H1 (cell line): ENCODE data around the gene CHRM1. TPM values are rescaled to one million over a fixed set of nuclear protein-coding genes. Genes with fewer than 3 reads are reported as not detected.

Experiments used
- CTCF ChIA-PET: fragments of 300-600 bp; sonication (Branson Sonifier 250); formaldehyde crosslinking; loops from one replicate; lab custom pipeline; 2021; ENCODE audit not compliant: partially characterized antibody; lab: Charles Lee
- POLR2A ChIA-PET: fragments of 300-600 bp; sonication (Branson Sonifier 250); formaldehyde crosslinking; loops from one replicate; lab custom pipeline; 2021; ENCODE audit warnings: inconsistent platforms; ENCODE audit not compliant: partially characterized antibody; lab: Charles Lee
- DNase-seq, 2 experiments: peaks; one replicate each; pipeline versions ENCODE4 v3.0.0 to v3.0.0-alpha.2; 2010 to 2022; ENCODE audit warnings: low spot score in 2 of 2, low read depth in 1 of 2, mixed read lengths in 1 of 2
- FAIRE-seq: peaks from 2 replicates; lab custom pipeline; 2011; peaks lifted over from hg19 to GRCh38; lab: Jason Lieb, UNC
- H2AFZ ChIP-seq: 2 replicates; pipeline ENCODE4 v1.8.1; 2012; ENCODE audit warnings: low read length, inconsistent platforms
- H2AK5ac ChIP-seq: 2 replicates; pipeline ENCODE4 v1.6.1; 2013; ENCODE audit warnings: low read depth, low read length
- H2BK120ac ChIP-seq: replicated peaks from 2 replicates; pipeline ENCODE3; 2013; ENCODE audit warnings: low read depth, low read length, inconsistent platforms
- H2BK12ac ChIP-seq: 2 replicates; pipeline ENCODE4 v1.6.1; 2013; ENCODE audit warnings: low read depth, low read length
- H2BK15ac ChIP-seq: 2 replicates; pipeline ENCODE4 v1.6.1; 2013; ENCODE audit warnings: low read length
- H2BK20ac ChIP-seq: 2 replicates; pipeline ENCODE4 v1.6.1; 2013; ENCODE audit warnings: low read length
- H2BK5ac ChIP-seq: 2 replicates; pipeline ENCODE4 v1.6.1; 2013; ENCODE audit warnings: low read depth, low read length
- H3K14ac ChIP-seq: 2 replicates; pipeline ENCODE4 v1.6.1; 2013; ENCODE audit warnings: inconsistent platforms; ENCODE audit not compliant: insufficient read length
- H3K18ac ChIP-seq: 2 replicates; pipeline ENCODE4 v1.6.1; 2013; ENCODE audit warnings: low read length; ENCODE audit errors: extremely low read depth
- H3K23ac ChIP-seq: 2 replicates; pipeline ENCODE4 v1.6.1; 2013; ENCODE audit warnings: inconsistent platforms; ENCODE audit not compliant: insufficient read length
- H3K23me2 ChIP-seq: 2 replicates; pipeline ENCODE4 v1.6.1; 2013; ENCODE audit warnings: low read depth, low read length
- H3K27ac ChIP-seq: 2 replicates; pipeline ENCODE4 v1.6.1; 2011; ENCODE audit warnings: low read depth, low read length, inconsistent platforms
- H3K27me3 ChIP-seq, 4 experiments: replicated peaks in 1 of 4; 1 replicate in 1 of 4; 2 replicates in 3 of 4; pipeline versions ENCODE4 v1.6.1 to v1.8.1; 2011 to 2013; ENCODE audit warnings: low read length in 3 of 4, mild to moderate bottlenecking in 3 of 4, inconsistent platforms in 2 of 4, mixed read lengths in 2 of 4, moderate library complexity in 1 of 4; ENCODE audit not compliant: control insufficient read depth in 3 of 4, insufficient read depth in 3 of 4; ENCODE audit errors: extremely low read depth in 1 of 4
- H3K36me3 ChIP-seq, 4 experiments: 2 replicates each; pipeline versions ENCODE4 v1.6.1 to v1.8.1; 2011 to 2013; ENCODE audit warnings: mild to moderate bottlenecking in 4 of 4, low read length in 3 of 4, moderate library complexity in 2 of 4, control low read depth in 1 of 4, inconsistent platforms in 1 of 4; ENCODE audit not compliant: insufficient read depth in 4 of 4, control insufficient read depth in 2 of 4
- H3K4ac ChIP-seq: replicated peaks from 2 replicates; pipeline ENCODE3; 2013; ENCODE audit warnings: low read length, low read depth, mixed read lengths, inconsistent platforms; ENCODE audit not compliant: insufficient read length
- H3K4me1 ChIP-seq, 4 experiments: replicated peaks in 1 of 4; 1 replicate in 1 of 4; 2 replicates in 3 of 4; pipeline versions ENCODE4 v1.6.1 to v1.8.1; 2011 to 2013; ENCODE audit warnings: low read length in 3 of 4, inconsistent platforms in 2 of 4, mixed read lengths in 1 of 4; ENCODE audit not compliant: insufficient read depth in 4 of 4, control insufficient read depth in 3 of 4
- H3K4me2 ChIP-seq, 2 experiments: 2 replicates each; pipeline versions ENCODE4 v1.6.1 to v1.8.1; 2011 to 2013; ENCODE audit warnings: low read depth in 2 of 2, low read length in 2 of 2, control low read depth in 1 of 2, inconsistent platforms in 1 of 2, mild to moderate bottlenecking in 1 of 2; ENCODE audit not compliant: insufficient read depth in 1 of 2
- H3K4me3 ChIP-seq, 4 experiments: fragments of 200-600, 300-600 bp in 1 of 4; sonication (generic), shearing (Covaris generic), sonication (Bioruptor Twin) in 1 of 4; 2 replicates each; pipeline versions ENCODE4 v1.5.1 to v1.8.1; 2011 to 2016; ENCODE audit warnings: low read length in 4 of 4, low read depth in 3 of 4, control low read depth in 2 of 4, inconsistent platforms in 2 of 4, mild to moderate bottlenecking in 2 of 4, mixed read lengths in 1 of 4, moderate library complexity in 1 of 4; ENCODE audit not compliant: insufficient read depth in 2 of 4; ENCODE audit errors: extremely low read depth in 1 of 4
- H3K56ac ChIP-seq: replicated peaks from 2 replicates; pipeline ENCODE3; 2013; ENCODE audit warnings: low read depth, mild to moderate bottlenecking, mixed read lengths, low read length, inconsistent platforms; ENCODE audit not compliant: insufficient read length
- H3K79me1 ChIP-seq: 2 replicates; pipeline ENCODE4 v1.6.1; 2013; ENCODE audit warnings: low read depth, low read length, control low read depth
- H3K79me2 ChIP-seq, 2 experiments: 2 replicates each; pipeline versions ENCODE4 v1.6.1 to v1.8.1; 2012 to 2013; ENCODE audit warnings: low read length in 2 of 2, mild to moderate bottlenecking in 2 of 2, inconsistent platforms in 1 of 2; ENCODE audit not compliant: insufficient read depth in 2 of 2, control insufficient read depth in 1 of 2
- H3K9ac ChIP-seq, 4 experiments: replicated peaks in 1 of 4; 1 replicate in 1 of 4; 2 replicates in 3 of 4; pipeline versions ENCODE4 v1.6.1 to v1.8.1; 2011 to 2013; ENCODE audit warnings: low read depth in 3 of 4, low read length in 3 of 4, control low read depth in 2 of 4, mild to moderate bottlenecking in 2 of 4, moderate library complexity in 2 of 4, inconsistent platforms in 1 of 4; ENCODE audit errors: extremely low read depth in 1 of 4
- H3K9me3 ChIP-seq, 2 experiments: 2 replicates each; pipeline versions ENCODE4 v1.6.1 to v1.8.1; 2012 to 2013; ENCODE audit warnings: mild to moderate bottlenecking in 2 of 2, moderate library complexity in 2 of 2, control low read depth in 1 of 2, inconsistent platforms in 1 of 2, low read depth in 1 of 2, low read length in 1 of 2, mixed read lengths in 1 of 2; ENCODE audit not compliant: insufficient read depth in 2 of 2
- H4K20me1 ChIP-seq, 2 experiments: replicated peaks in 1 of 2; 2 replicates each; pipeline versions ENCODE3 to v1.8.1; 2011 to 2013; ENCODE audit warnings: inconsistent platforms in 2 of 2, low read length in 2 of 2, mild to moderate bottlenecking in 1 of 2; ENCODE audit not compliant: insufficient read depth in 2 of 2, control insufficient read depth in 1 of 2
- H4K5ac ChIP-seq: 2 replicates; pipeline ENCODE4 v1.6.1; 2013; ENCODE audit warnings: low read length, low read depth, mixed read lengths, inconsistent platforms; ENCODE audit not compliant: insufficient read length
- H4K8ac ChIP-seq: 2 replicates; pipeline ENCODE4 v1.8.0; 2013; ENCODE audit warnings: mild to moderate bottlenecking, moderate library complexity, low read length, inconsistent platforms; ENCODE audit not compliant: insufficient read depth; ENCODE audit errors: extremely low read depth
- H4K91ac ChIP-seq: replicated peaks from 2 replicates; pipeline ENCODE3; 2013; ENCODE audit warnings: low read length, mixed read lengths, inconsistent platforms; ENCODE audit not compliant: insufficient read length
- CBX5 ChIP-seq: fragments of 300-800, 300-1000 bp; sonication (generic); IDR thresholded peaks from 2 replicates; pipeline ENCODE4 v1.7.1; 2016; ENCODE audit warnings: antibody characterized with exemption, low read length, low read depth
- CHD2 ChIP-seq: IDR thresholded peaks from 2 replicates; pipeline ENCODE4 v1.6.1; 2012; ENCODE audit warnings: low read length, improper control_type of control experiment
- CTBP2 ChIP-seq: IDR thresholded peaks from 2 replicates; pipeline ENCODE4 v1.7.0; 2011; ENCODE audit warnings: borderline replicate concordance, mild to moderate bottlenecking, moderate library complexity, mixed read lengths, low read length; ENCODE audit not compliant: insufficient read depth, insufficient read length
- GABPA ChIP-seq: IDR thresholded peaks from 2 replicates; pipeline ENCODE4 v1.6.1; 2011; ENCODE audit warnings: mild to moderate bottlenecking, low read length, moderate library complexity, borderline replicate concordance; ENCODE audit not compliant: insufficient read depth
- JUND ChIP-seq: IDR thresholded peaks from 2 replicates; pipeline ENCODE4 v1.6.1; 2011; ENCODE audit warnings: mild to moderate bottlenecking, improper control_type of control experiment, low read length
- POU5F1 ChIP-seq: IDR thresholded peaks from 2 replicates; pipeline ENCODE4 v1.6.1; 2011; ENCODE audit warnings: low read depth, mild to moderate bottlenecking, low read length, moderate library complexity
- SIN3A ChIP-seq, 2 experiments: IDR thresholded peaks in 1 of 2; conservative IDR thresholded peaks in 1 of 2; 2 replicates each; pipeline ENCODE4 v1.6.1; 2011 to 2012; ENCODE audit warnings: low read length in 2 of 2, improper control_type of control experiment in 1 of 2, low read depth in 1 of 2, mild to moderate bottlenecking in 1 of 2
- SUZ12 ChIP-seq: fragments of 200-600 bp; sonication (generic); IDR thresholded peaks from 2 replicates; pipeline ENCODE4 v1.6.1; 2012; ENCODE audit warnings: mild to moderate bottlenecking, inconsistent platforms, low read length, moderate library complexity, mixed read lengths
- TAF1 ChIP-seq: IDR thresholded peaks from 2 replicates; pipeline ENCODE4 v1.6.1; 2011; ENCODE audit warnings: mild to moderate bottlenecking, low read depth, low read length
- WGBS, 2 experiments: shearing (Covaris generic) in 1 of 2; methylation state at CpG; one replicate each; pipeline versions ENCODE4 v1.1.6 to v1.1.7; 2013 to 2015; ENCODE audit warnings: low lambda C conversion rate in 2 of 2, mixed read lengths in 2 of 2, inconsistent platforms in 1 of 2, low coverage in 1 of 2, missing lambda C conversion rate in 1 of 2; ENCODE audit not compliant: insufficient replicate concordance in 2 of 2, insufficient coverage in 1 of 2, insufficient read length in 1 of 2; ENCODE audit errors: extremely low coverage in 1 of 2, missing lambda C conversion rate in 1 of 2; 5-methylcytosine and 5-hydroxymethylcytosine counted together
- polyA plus RNA-seq, 7 experiments: library from polyadenylated mRNA; depleted of rRNA in 3 of 7; stranded (reverse) in 5 of 7; unstranded in 2 of 7; fragments of >200 nt in 5 of 7; fragments of 200-250 nt in 2 of 7; gene quantifications; 1 replicate in 5 of 7; 2 replicates in 1 of 7; 4 replicates in 1 of 7; pipeline versions ENCODE4 v1.2.1 to v1.2.3, GENCODE V29; 2011 to 2013; ENCODE audit warnings: missing spikeins in 2 of 7, mixed read lengths in 2 of 7
- total RNA-seq: library from RNA; stranded (reverse); fragmentation: NEBNext Ultra II Directional; extraction: Animal tissue kit (Norgen Biotek cat#: 25700); gene quantifications from 2 replicates; pipeline ENCODE4 v1.2.1, GENCODE V29; 2021

CHRM1 gene
- total and polyA plus RNA-seq, 2 of the 8 experiments (the other 6 are each of a cell fraction or from before 2014, with no cell fraction given) = 0.08 TPM; not detected in 1

DNA sequence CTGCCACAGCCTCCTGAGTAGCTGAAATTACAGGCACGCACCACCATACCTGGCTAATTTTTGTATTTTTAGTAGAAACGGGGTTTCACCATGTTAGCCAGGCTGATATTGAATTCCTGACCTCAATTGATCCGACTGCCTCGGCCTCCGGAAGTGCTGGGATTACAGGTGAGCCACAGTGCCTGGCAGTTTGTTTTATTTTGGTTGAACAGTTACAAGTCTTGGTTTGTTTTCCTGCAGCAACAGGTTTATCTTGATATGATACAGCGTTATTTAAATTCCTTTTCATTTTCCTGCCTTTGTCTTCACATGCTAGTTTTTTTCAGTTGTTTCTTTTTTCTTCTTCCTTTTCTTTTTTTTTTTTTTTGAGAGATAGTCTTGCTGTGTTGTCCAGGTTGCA is 44.5 kb downstream of the CHRM1 start:
- Histone ChIP-seq H3K9ac (no peak overlapping the region), H3K23me2 (peaks cover 2% of the 10 kb centered on the region; the same call in 1 of the 2 replicates), H2BK15ac (no peak overlapping the region), H2BK120ac (no peak overlapping the region), H3K4me2 (no peak overlapping the region), H3K79me2 (peaks cover 4 to 78% of the 10 kb centered on the region in 2 experiments), H3K79me1 (no peaks in the 10 kb centered on the region; the same call in 1 of the 2 replicates), H4K20me1 (peaks cover 9 to 18% of the 10 kb centered on the region in 2 experiments), H2BK20ac (no peak overlapping the region), H3K36me3 (peaks cover 15 to 69% (median 35%) of the 10 kb centered on the region in 4 experiments; a peak in 7 of 8 replicates), H4K91ac (no peak overlapping the region), H3K27ac (no peak overlapping the region), H3K18ac (no peak overlapping the region), H3K4me1 (peaks cover 0 to 13% (median 4%) of the 10 kb centered on the region in 4 experiments; a peak in 5 of 7 replicates), H2BK12ac (no peak overlapping the region), H2BK5ac (no peak overlapping the region), H2AFZ (no peak overlapping the region), H3K27me3 (no peaks in the 10 kb centered on the region), H3K56ac (no peak overlapping the region), H3K9me3 (no peaks in the 10 kb centered on the region), H4K5ac (no peak overlapping the region), H3K23ac (no peak overlapping the region), H3K4ac (no peak overlapping the region), H3K14ac (no peak overlapping the region), H3K4me3 (no peak overlapping the region), H4K8ac (no peak overlapping the region), H2AK5ac (no peak overlapping the region)
- ChIA-PET CTCF (interaction anchor here (0.9 to 2.9 kb wide), 3 partner anchors 8 to 22 kb away, joined by 4 to 12 read pairs (median 6); no protein-coding TSS in a partner anchor), POLR2A (interaction anchor here (0.9 to 57.8 kb wide), 6 partner anchors 1 to 86 kb away, joined by 3 to 2104 read pairs (median 594); partner anchors contain the start of genes CHRM1, SLC3A2 and WDR74)
- FAIRE-seq (no peak), DNase-seq (no peak)
- TF ChIP-seq JUND (no peak), CTBP2 (no peak), TAF1 (no peak), POU5F1 (no peak), GABPA (no peak), CHD2 (no peak), CBX5 (no peak), SUZ12 (no peak), SIN3A (conservative IDR thresholded peaks at IDR 0.05 in 1 of 2, IDR thresholded peaks at IDR 0.05 in 1 of 2; ENCODE audit: low read depth in 1 of 2, low read length in 2 of 2) (no peak)
- WGBS, 2 experiments = 94% methylated on average over 6 of the region's 6 CpGs; no CpG with 5 or more reads in 1 of the 2 experiments
